Measurements from ENCODE around the gene ROBO1. TPM values are rescaled to one million over a fixed set of nuclear protein-coding genes. Genes with fewer than 3 reads are reported as not detected.

The ROBO1 gene
- total RNA-seq, 1 donor from 2014 or later = 0.05 TPM

- Mint-ChIP-seq H3K36me3 (ENCODE audit: low read depth) (no peaks in the 10 kb centered on the region), H3K27me3 (no peaks in the 10 kb centered on the region), H3K4me1 (no peaks in the 10 kb centered on the region), H3K4me3 (no peak overlapping the region), H3K27ac (no peak overlapping the region), H3K9me3 (no peaks in the 10 kb centered on the region)
- no peak for DNase-seq
- intact Hi-C loops (cut with micrococcal nuclease) = no loop called here
These were observed 795.0 kb downstream of the ROBO1 start for GRCh38 chr3:78972617-78973301.

- no peak for DNase-seq
- Mint-ChIP-seq H3K27ac (no peak overlapping the region), H3K4me3 (no peak overlapping the region), H3K4me1 (no peaks in the 10 kb centered on the region), H3K36me3 (ENCODE audit: low read depth) (no peaks in the 10 kb centered on the region), H3K27me3 (no peaks in the 10 kb centered on the region), H3K9me3 (no peaks in the 10 kb centered on the region)
- intact Hi-C loops (cut with micrococcal nuclease) = no loop called here
These were observed 797.1 kb downstream of the ROBO1 start for GRCh38 chr3:78970656-78971055.

GRCh38 chr3:78969483-78969882 lies 798.3 kb downstream of the ROBO1 start:
- Mint-ChIP-seq H3K9me3 (no peaks in the 10 kb centered on the region), H3K36me3 (ENCODE audit: low read depth) (no peaks in the 10 kb centered on the region), H3K27ac (no peak overlapping the region), H3K27me3 (no peaks in the 10 kb centered on the region), H3K4me3 (no peak overlapping the region), H3K4me1 (no peaks in the 10 kb centered on the region)
- DNase-seq = no peak
- intact Hi-C loops (cut with micrococcal nuclease) = no loop called here

- H3K36me3 Mint-ChIP-seq (ENCODE audit: low read depth) = no peaks in the 10 kb centered on the region
- no peaks in the 10 kb centered on the region for H3K27me3 Mint-ChIP-seq
- no peak for DNase-seq
- intact Hi-C loops (cut with micrococcal nuclease) = no loop called here
- H3K27ac Mint-ChIP-seq = no peak overlapping the region
- no peaks in the 10 kb centered on the region for H3K9me3 Mint-ChIP-seq
- no peaks in the 10 kb centered on the region for H3K4me1 Mint-ChIP-seq
- H3K4me3 Mint-ChIP-seq = no peak overlapping the region
These were observed 800.7 kb downstream of the ROBO1 start for GRCh38 chr3:78967061-78967460.

GRCh38 chr3:78963771-78964170 lies 804.0 kb downstream of the ROBO1 start:
- Mint-ChIP-seq H3K9me3 (no peaks in the 10 kb centered on the region), H3K27me3 (no peaks in the 10 kb centered on the region), H3K36me3 (ENCODE audit: low read depth) (no peaks in the 10 kb centered on the region), H3K4me1 (no peaks in the 10 kb centered on the region), H3K4me3 (no peak overlapping the region), H3K27ac (no peak overlapping the region)
- intact Hi-C loops (cut with micrococcal nuclease) = no loop called here
- DNase-seq = no peak

GRCh38 chr3:78957456-78957855 lies 810.3 kb downstream of the ROBO1 start:
- Mint-ChIP-seq H3K36me3 (ENCODE audit: low read depth) (no peaks in the 10 kb centered on the region), H3K27me3 (no peaks in the 10 kb centered on the region), H3K4me1 (no peaks in the 10 kb centered on the region), H3K27ac (no peak overlapping the region), H3K4me3 (no peak overlapping the region), H3K9me3 (no peaks in the 10 kb centered on the region)
- intact Hi-C loops (cut with micrococcal nuclease) = no loop called here
- DNase-seq = no peak

GRCh38 chr3:78951342-78951945 lies 816.4 kb downstream of the ROBO1 start:
- H3K36me3 Mint-ChIP-seq (ENCODE audit: low read depth) = no peaks in the 10 kb centered on the region
- H3K27me3 Mint-ChIP-seq = no peaks in the 10 kb centered on the region
- H3K9me3 Mint-ChIP-seq = peaks cover 4% of the 10 kb centered on the region
- intact Hi-C loops (cut with micrococcal nuclease) = no loop called here
- DNase-seq = no peak
- no peak overlapping the region for H3K4me3 Mint-ChIP-seq
- no peaks in the 10 kb centered on the region for H3K4me1 Mint-ChIP-seq
- no peak overlapping the region for H3K27ac Mint-ChIP-seq

GRCh38 chr3:78941587-78941986 lies 826.2 kb downstream of the ROBO1 start:
- no peaks in the 10 kb centered on the region for H3K9me3 Mint-ChIP-seq
- no peaks in the 10 kb centered on the region for H3K4me1 Mint-ChIP-seq

GRCh38 chr3:78940626-78941025 lies 827.2 kb downstream of the ROBO1 start:
- H3K9me3 Mint-ChIP-seq = no peaks in the 10 kb centered on the region
- no peaks in the 10 kb centered on the region for H3K4me1 Mint-ChIP-seq
- no peak overlapping the region for H3K4me3 Mint-ChIP-seq
- no peak for DNase-seq
- no peaks in the 10 kb centered on the region for H3K27me3 Mint-ChIP-seq
- H3K27ac Mint-ChIP-seq = no peak overlapping the region
- H3K36me3 Mint-ChIP-seq (ENCODE audit: low read depth) = no peaks in the 10 kb centered on the region
- intact Hi-C loops (cut with micrococcal nuclease) = no loop called here

More at GRCh38 chr3:78941587-78941986, 826.2 kb downstream of the ROBO1 start:
- Mint-ChIP-seq H3K4me3 (no peak overlapping the region), H3K36me3 (ENCODE audit: low read depth) (no peaks in the 10 kb centered on the region), H3K27ac (no peak overlapping the region), H3K27me3 (no peaks in the 10 kb centered on the region)
- intact Hi-C loops (cut with micrococcal nuclease) = no loop called here
- DNase-seq = no peak

- Mint-ChIP-seq H3K36me3 (ENCODE audit: low read depth) (no peaks in the 10 kb centered on the region), H3K4me1 (no peaks in the 10 kb centered on the region), H3K9me3 (no peaks in the 10 kb centered on the region), H3K4me3 (no peak overlapping the region), H3K27me3 (no peaks in the 10 kb centered on the region), H3K27ac (no peak overlapping the region)
- intact Hi-C loops (cut with micrococcal nuclease) = no loop called here
- no peak for DNase-seq
These were observed 827.7 kb downstream of the ROBO1 start for GRCh38 chr3:78940128-78940527.

GRCh38 chr3:78937475-78937874 lies 830.3 kb downstream of the ROBO1 start:
- H3K4me1 Mint-ChIP-seq = no peaks in the 10 kb centered on the region
- no peak for DNase-seq
- intact Hi-C loops (cut with micrococcal nuclease) = no loop called here
- H3K27ac Mint-ChIP-seq = no peak overlapping the region
- no peaks in the 10 kb centered on the region for H3K9me3 Mint-ChIP-seq
- no peak overlapping the region for H3K4me3 Mint-ChIP-seq
- H3K27me3 Mint-ChIP-seq = no peaks in the 10 kb centered on the region
- H3K36me3 Mint-ChIP-seq (ENCODE audit: low read depth) = no peaks in the 10 kb centered on the region

- H3K9me3 Mint-ChIP-seq = no peaks in the 10 kb centered on the region
- no peaks in the 10 kb centered on the region for H3K36me3 Mint-ChIP-seq (ENCODE audit: low read depth)
- DNase-seq = no peak
- H3K27me3 Mint-ChIP-seq = no peaks in the 10 kb centered on the region
- H3K4me3 Mint-ChIP-seq = no peak overlapping the region
- H3K27ac Mint-ChIP-seq = no peak overlapping the region
- intact Hi-C loops (cut with micrococcal nuclease) = no loop called here
- no peaks in the 10 kb centered on the region for H3K4me1 Mint-ChIP-seq
These were observed 840.0 kb downstream of the ROBO1 start for GRCh38 chr3:78927759-78928158.

- Mint-ChIP-seq H3K27me3 (no peaks in the 10 kb centered on the region), H3K4me3 (no peak overlapping the region), H3K27ac (no peak overlapping the region), H3K9me3 (no peaks in the 10 kb centered on the region), H3K4me1 (no peaks in the 10 kb centered on the region), H3K36me3 (ENCODE audit: low read depth) (no peaks in the 10 kb centered on the region)
- intact Hi-C loops (cut with micrococcal nuclease) = no loop called here
- no peak for DNase-seq
These were observed 841.3 kb downstream of the ROBO1 start for GRCh38 chr3:78926523-78926922.

- H3K36me3 Mint-ChIP-seq (ENCODE audit: low read depth) = no peaks in the 10 kb centered on the region
- DNase-seq = no peak
- H3K27me3 Mint-ChIP-seq = no peaks in the 10 kb centered on the region
- no peaks in the 10 kb centered on the region for H3K4me1 Mint-ChIP-seq
- H3K9me3 Mint-ChIP-seq = no peaks in the 10 kb centered on the region
- no peak overlapping the region for H3K4me3 Mint-ChIP-seq
- intact Hi-C loops (cut with micrococcal nuclease) = no loop called here
- no peak overlapping the region for H3K27ac Mint-ChIP-seq
These were observed 843.1 kb downstream of the ROBO1 start for GRCh38 chr3:78924711-78925110.
